ENCODE results near the gene TGFBR3L. TPM values are rescaled to one million over a fixed set of nuclear protein-coding genes. Genes with fewer than 3 reads are reported as not detected.
A peak's percentile ranks its signal among the peaks of the same experiment; 100 is the strongest.

TGFBR3L gene
- total and polyA plus RNA-seq, 9 donors = 0.18 to 6.9 (median 1.0) TPM; not detected in 6

DNA sequence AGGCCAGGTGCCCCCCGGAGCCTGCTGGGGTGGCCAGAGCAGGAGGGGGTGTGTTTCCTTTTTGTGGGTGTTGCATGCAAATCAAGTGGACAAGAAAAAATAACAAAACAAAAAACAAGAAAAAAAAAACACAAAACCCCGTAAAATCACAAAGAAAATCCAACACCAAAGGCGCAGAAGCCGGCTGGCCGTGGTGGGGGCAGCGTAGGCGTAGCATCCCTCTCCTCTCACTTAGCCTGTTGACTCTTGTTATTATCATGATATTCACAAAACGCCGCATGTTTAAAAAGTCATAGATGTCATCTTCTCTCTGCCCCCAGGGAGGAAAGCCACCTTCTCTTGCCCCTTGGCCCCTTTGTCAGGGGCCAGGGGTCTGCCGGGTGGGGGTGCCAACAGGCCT, 978 bp upstream of the TGFBR3L start:
- intact Hi-C loops (cut with DNase I) = no loop called here
- Histone ChIP-seq H3K27me3 (peaks cover 6% of the 10 kb centered on the region), H3K9me3 (no peaks in the 10 kb centered on the region), H3K4me3 (no peak overlapping the region), H3K4me1 (ENCODE audit: insufficient read depth) (peaks cover 6% of the 10 kb centered on the region), H3K36me3 (no peaks in the 10 kb centered on the region), H3K27ac (no peak overlapping the region)
- 77 to 80% (median 79%) methylated on average over 10 of the region's 10 CpGs for WGBS, 3 donors
- TF ChIP-seq POLR2A (IDR thresholded peaks at IDR 0.05) (no peak), EP300 (IDR thresholded peaks at IDR 0.05) (no peak)
- TF ChIP-seq, protein P1, sequence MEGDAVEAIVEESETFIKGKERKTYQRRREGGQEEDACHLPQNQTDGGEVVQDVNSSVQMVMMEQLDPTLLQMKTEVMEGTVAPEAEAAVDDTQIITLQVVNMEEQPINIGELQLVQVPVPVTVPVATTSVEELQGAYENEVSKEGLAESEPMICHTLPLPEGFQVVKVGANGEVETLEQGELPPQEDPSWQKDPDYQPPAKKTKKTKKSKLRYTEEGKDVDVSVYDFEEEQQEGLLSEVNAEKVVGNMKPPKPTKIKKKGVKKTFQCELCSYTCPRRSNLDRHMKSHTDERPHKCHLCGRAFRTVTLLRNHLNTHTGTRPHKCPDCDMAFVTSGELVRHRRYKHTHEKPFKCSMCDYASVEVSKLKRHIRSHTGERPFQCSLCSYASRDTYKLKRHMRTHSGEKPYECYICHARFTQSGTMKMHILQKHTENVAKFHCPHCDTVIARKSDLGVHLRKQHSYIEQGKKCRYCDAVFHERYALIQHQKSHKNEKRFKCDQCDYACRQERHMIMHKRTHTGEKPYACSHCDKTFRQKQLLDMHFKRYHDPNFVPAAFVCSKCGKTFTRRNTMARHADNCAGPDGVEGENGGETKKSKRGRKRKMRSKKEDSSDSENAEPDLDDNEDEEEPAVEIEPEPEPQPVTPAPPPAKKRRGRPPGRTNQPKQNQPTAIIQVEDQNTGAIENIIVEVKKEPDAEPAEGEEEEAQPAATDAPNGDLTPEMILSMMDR (IDR thresholded peaks at IDR 0.05) = no peak
- DNase-seq = no peak

GRCh38 chr19:7914099-7914498, 531 bp upstream of the TGFBR3L start:
- no peak overlapping the region for H3K4me3 ChIP-seq
- H3K27me3 ChIP-seq = peaks cover 6% of the 10 kb centered on the region
- 42 to 48% (median 47%) methylated on average over 12 of the region's 12 CpGs for WGBS, 3 donors
- no peaks in the 10 kb centered on the region for H3K36me3 ChIP-seq
- H3K9me3 ChIP-seq = no peaks in the 10 kb centered on the region
- DNase-seq = peak in 1 of 5 donors; percentile 16
- no peak for TF ChIP-seq POLR2A (IDR thresholded peaks at IDR 0.05)
- TF ChIP-seq, protein P1 (IDR thresholded peaks at IDR 0.05) = no peak
- no peak for TF ChIP-seq EP300 (IDR thresholded peaks at IDR 0.05)
- H3K27ac ChIP-seq = no peak overlapping the region
- peaks cover 6% of the 10 kb centered on the region for H3K4me1 ChIP-seq (ENCODE audit: insufficient read depth)
- intact Hi-C loops (cut with DNase I) = no loop called here

- H3K4me3 ChIP-seq = no peak overlapping the region
- TF ChIP-seq, protein P1 (IDR thresholded peaks at IDR 0.05) = no peak
- TF ChIP-seq POLR2A (IDR thresholded peaks at IDR 0.05) (no peak), EP300 (IDR thresholded peaks at IDR 0.05) (no peak)
- intact Hi-C loops (cut with DNase I) = no loop called here
- peak in 2 of 5 donors; percentile 24 to 40 for DNase-seq
- no peaks in the 10 kb centered on the region for H3K9me3 ChIP-seq
- peaks cover 6% of the 10 kb centered on the region for H3K4me1 ChIP-seq (ENCODE audit: insufficient read depth)
- no peak overlapping the region for H3K27ac ChIP-seq
- peaks cover 6% of the 10 kb centered on the region for H3K27me3 ChIP-seq
- H3K36me3 ChIP-seq = no peaks in the 10 kb centered on the region
- WGBS, 3 donors = 32 to 42% (median 38%) methylated on average over 23 to 24 of the region's 24 CpGs
Measured at GRCh38 chr19:7915250-7916102, 846 bp downstream of the TGFBR3L start.

- DNase-seq = peak in 3 of 5 donors; percentile 23 to 46 (median 31)
- Histone ChIP-seq H3K9me3 (no peaks in the 10 kb centered on the region), H3K27ac (no peak overlapping the region), H3K4me3 (peak overlapping the region; percentile 17), H3K36me3 (no peaks in the 10 kb centered on the region), H3K4me1 (ENCODE audit: insufficient read depth) (peaks cover 11% of the 10 kb centered on the region), H3K27me3 (peaks cover 6% of the 10 kb centered on the region)
- intact Hi-C loops (cut with DNase I) = no loop called here
- WGBS, 3 donors = 0 to 1% (median 1%) methylated on average over 58 to 104 of the region's 104 CpGs
- TF ChIP-seq, protein P1 (IDR thresholded peaks at IDR 0.05) = no peak
- TF ChIP-seq POLR2A (IDR thresholded peaks at IDR 0.05) (no peak), EP300 (IDR thresholded peaks at IDR 0.05) (no peak)
Measured at GRCh38 chr19:7916103-7916954, 1.7 kb downstream of the TGFBR3L start.

Data from ovary (tissue), 9 donors.